Lung microvascular endothelial cell (primary cell): ENCODE results near the gene SPRYD3. TPM values are rescaled to one million over a fixed set of nuclear protein-coding genes. Genes with fewer than 3 reads are reported as not detected.
"Not testable (repeated sequence)": the region's sequence is repeated elsewhere in the genome, so short reads cannot be mapped to it uniquely, and the experiment has no call there.

Experiments
- DNase-seq, 2 donors: peaks; one replicate each; pipeline versions ENCODE4 v3.0.0 to v3.0.0-alpha.2; 2010; ENCODE audit warnings: low read depth in 2 of 2
- total RNA-seq: library from RNA; depleted of rRNA; stranded (reverse); fragments of >200 nt; gene quantifications from 2 replicates; pipeline ENCODE4 v1.2.1, GENCODE V29; 2014

Gene SPRYD3, protein sequence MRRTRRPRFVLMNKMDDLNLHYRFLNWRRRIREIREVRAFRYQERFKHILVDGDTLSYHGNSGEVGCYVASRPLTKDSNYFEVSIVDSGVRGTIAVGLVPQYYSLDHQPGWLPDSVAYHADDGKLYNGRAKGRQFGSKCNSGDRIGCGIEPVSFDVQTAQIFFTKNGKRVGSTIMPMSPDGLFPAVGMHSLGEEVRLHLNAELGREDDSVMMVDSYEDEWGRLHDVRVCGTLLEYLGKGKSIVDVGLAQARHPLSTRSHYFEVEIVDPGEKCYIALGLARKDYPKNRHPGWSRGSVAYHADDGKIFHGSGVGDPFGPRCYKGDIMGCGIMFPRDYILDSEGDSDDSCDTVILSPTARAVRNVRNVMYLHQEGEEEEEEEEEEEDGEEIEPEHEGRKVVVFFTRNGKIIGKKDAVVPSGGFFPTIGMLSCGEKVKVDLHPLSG
- 8.9 and 12.9 TPM in 2 replicates for total RNA-seq

DNA sequence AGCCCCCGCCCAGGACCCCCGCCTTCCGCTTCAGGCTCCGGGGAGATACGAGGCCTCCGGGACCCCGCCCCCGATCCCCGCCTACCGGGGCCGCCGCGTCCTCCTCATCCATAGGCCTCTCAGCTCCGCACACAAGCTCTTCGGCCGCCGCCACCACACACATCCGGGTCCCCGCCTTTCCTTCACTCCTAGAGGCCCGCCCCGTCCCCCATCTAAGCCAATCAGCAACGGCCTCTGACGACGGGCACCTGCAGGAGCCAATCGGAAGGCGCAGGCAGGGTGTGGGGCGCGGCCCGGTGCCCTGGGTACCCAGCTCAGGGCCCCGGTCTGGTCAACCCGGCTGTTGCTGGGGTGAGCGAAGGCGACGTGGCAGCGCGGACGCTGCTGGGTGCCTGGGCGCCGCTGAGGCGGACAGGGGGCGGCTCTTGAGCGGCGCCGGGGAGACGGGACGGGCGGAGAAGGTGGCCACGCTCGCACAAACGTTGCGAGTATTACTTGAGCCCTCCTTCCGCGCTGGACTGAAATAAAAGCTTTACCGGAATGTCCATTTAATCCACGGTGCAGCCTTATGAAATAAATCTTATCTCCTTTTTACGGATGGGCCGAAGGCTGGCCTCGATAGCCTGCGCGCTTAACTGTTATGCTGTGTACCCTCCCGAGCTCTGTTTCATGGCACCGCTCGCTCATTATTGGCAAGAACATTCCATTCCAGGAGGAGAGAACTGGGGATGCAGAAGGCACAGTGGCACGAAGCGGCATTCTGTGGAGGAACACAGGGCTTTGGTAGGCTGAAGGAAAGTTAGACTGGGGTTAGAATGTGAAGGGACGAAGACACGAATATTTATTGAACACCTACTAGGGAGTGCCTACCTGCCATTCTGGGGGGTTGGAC lies at the start of gene SPRYD3:
SPRYD3 (minus strand) TSS at position 165 of the 892 bp plus-strand sequence; CDS start at position 108, 57 bp downstream.
- peak; percentile 95 to 98 for DNase-seq

DNA sequence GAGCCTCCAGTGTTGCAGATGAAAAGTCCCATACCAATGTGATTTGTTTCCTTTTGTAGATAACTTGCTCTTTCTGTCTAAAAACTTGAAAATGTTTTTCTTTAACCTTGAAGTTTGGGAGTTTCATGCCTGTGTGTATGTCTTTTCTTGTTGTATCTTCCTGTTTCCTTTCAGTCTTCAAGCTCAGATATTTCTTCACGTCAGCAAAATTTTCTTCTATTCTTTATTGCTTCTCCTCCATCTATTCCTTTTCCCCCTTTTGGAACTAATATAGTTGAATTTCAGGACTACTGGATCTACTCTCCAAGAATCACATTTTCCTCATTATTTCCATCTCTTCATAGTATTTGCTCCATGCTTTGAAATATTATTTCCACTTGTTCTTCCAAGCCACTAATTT lies 48.0 kb upstream of the SPRYD3 start:
- no peak for DNase-seq

DNA sequence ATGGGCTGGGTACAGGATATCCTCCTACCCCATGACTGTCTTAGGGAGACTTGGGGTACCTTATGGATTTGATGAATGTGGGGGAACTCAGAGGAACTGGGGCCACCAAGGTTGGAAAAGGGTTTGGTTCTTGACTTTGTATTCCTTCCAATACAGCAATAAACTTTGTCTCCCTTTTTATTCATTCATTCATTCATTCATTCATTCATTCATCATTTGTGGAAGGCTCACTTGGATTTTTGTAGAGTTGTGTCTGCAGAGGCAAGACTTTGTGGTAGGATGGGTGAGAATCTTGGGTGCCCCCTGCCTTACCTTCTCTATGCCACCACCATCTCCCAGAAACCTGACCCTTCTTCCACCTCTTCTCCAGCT lies 45.1 kb upstream of the SPRYD3 start:
- no peak for DNase-seq

DNA sequence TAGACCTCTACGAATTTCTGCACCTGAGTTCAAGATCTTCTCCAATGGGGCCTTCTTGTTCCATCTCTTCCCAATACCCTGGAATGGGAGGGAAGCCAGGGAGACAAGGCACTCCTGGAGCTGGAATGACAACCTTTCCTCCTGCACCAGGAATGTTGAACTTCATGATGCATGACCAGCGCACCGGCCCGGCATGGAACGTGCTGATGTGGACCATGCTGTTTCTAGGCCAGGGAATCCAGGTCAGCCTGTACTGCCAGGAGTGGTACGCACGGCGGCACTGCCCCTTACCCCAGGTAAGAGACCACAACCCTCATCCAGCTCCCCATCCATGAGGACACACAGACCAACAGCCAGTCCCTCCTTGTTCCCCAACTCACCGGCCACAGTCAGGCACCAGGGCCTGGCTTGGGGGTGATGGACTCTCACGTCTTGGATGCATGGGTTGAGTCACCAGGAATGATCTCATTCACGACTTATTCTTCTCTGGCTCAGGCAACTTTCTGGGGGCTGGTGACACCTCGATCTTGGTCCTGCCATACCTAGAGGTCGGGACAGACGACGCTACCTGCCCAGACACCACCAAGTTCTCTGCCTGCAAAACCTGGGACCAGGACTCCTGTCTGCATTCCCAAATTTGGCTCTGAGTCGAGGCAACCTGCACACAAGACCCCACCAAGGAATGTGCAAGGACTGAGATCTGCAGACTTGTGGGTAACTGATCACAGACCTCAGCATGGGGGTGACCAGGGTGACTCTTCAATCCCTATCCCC lies 44.6 kb upstream of the SPRYD3 start:
- peak in 1 of 2 donors; percentile 21 for DNase-seq

DNA sequence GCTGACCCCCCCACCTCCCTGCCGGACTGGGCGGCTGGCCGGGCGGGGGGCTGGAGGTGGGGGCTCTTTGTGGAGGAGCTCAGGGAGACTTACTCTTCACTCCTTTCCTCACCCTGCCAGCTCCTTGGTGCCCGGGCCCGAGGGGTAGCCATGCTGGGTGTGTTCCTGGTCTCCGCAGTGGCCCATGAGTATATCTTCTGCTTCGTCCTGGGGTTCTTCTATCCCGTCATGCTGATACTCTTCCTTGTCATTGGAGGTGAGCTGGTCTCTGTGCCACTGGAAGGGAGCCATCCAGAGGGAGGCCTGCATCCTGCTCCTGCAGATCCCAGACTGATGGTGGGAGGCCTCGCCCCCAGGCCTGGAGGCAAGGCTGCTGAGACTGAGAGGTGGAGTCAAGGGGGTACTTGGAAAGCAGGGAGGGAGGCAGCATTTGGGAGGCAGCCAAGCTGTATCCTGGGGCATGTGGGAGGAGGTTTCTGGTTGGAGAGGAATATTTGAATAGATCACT lies 43.8 kb upstream of the SPRYD3 start:
- no peak for DNase-seq

DNA sequence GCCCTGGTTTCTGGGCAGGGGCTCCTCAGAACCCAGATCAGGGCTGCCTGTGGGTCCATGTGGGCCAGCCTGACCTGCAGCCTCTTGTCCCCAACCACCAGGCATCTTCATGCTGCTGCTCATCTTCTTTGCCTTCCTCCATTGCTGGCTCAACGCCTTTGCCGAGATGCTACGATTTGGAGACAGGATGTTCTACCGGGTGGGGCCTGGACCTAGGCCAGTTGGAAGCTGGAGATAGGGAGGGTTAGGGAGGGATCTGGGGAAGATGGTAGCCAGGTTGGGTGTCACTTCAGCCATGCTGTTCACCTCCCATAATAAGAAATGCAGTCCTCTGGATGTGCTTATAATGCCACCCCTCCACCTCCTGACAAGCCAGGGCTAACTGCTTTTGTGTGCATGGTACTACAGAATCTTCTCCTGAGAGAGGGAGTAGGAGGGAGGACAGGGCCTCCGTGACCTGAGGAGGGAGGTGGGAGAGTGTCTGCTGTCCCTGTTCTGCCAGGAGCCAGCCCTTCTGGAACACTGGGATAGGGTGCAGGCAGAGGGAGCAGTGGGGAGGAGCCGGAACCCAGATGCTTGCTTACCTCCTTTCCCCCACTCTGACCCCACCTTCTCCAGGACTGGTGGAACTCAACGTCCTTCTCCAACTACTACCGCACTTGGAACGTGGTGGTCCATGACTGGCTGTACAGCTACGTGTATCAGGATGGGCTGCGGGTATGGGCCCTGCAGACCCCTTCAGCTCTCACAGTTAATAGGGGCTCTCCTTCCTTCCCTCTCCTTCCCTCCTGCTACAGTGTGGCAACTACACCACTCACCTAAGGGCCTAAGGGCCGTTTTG lies 41.7 kb upstream of the SPRYD3 start:
- no peak for DNase-seq

DNA sequence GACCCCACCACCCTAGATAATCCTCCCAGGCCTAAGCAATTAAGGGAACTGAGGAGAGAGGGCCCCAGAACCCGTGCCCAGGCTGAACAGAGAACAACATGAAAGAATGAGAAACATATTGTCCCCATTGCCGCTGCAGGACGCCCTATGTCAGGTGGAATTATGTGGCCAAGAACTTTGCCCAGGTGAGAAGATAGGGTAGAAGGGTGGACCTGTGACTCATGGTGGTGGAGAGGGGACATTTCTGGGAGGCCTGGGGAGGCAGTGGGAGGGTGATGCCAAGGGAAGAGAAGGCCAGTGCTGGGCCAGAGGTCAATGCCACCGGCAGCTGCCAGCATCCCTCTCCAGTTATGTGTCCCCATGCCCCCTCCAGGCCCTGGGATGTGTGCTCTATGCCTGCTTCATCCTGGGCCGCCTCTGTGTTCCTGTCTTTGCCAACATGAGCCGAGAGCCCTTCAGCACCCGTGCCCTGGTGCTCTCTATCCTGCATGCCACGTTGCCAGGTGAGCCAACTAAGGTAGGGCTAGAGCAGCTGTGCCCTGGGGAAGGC lies 39.6 kb upstream of the SPRYD3 start:
- DNase-seq, result no peak

DNA sequence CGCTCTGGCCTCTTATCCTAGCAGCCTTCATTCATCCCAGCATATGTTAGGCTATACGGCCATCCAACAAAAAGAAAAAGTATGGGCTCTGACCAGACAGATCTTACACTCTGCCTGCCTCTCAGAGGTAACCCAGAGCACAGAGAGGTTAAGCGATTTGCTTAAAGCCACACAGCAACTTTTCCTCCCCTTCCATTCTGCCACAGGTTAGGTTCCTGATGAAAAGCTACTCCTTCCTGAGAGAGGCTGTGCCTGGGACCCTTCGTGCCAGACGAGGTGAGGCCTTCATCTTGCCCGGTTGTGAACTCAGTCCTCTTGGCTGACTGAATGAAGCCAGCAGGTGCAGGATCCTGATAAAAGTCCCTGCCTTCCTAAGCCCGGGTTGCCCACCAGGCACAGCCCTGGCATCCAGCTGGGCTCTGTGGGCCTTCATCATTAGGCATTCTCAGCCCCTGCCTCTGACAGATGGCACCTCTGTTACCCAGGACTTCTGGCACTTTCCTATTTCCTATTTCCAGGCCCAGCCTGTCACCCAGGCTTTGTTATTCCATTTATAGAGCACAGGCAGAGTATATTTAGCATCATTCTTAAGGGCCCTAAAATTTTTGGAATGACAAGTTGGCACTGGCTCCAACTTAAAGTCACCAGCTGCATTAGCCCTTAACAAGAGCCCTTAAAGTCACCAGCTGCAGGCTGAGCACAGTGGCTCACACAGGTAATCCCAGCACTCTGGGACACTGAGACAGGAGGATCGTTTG lies 36.9 kb upstream of the SPRYD3 start:
- no peak for DNase-seq

DNA sequence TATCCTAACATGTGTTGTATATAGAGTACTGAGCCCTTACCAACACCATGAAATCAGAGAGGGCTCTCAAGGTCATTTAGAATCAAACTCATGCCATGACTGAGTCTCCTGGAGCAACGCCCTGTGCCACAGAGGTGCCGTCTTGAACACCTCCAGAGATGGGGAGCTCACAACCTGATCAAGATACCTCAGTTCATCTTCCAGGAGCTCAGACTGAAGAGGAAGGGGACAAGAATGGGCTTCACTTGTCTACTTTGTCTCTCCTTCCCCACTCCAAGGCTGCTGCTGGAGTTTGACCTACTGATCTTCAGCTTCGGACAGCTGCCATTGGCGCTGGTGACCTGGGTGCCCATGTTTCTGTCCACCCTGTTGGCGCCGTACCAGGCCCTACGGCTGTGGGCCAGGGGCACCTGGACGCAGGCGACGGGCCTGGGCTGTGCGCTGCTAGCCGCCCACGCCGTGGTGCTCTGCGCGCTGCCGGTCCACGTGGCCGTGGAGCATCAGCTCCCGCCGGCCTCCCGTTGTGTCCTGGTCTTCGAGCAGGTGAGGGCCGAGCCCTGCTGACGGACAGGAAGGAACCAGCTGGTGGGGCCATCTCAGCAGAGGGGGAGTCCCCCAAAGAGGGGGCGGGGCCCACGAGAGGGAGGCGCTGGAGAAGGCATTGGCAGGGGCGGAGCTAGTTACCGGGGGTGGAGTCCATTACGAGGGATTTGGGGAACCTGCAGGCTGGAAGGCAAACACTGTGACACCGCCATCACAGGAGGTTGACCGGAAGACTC lies 36.1 kb upstream of the SPRYD3 start:
- no peak for DNase-seq

DNA sequence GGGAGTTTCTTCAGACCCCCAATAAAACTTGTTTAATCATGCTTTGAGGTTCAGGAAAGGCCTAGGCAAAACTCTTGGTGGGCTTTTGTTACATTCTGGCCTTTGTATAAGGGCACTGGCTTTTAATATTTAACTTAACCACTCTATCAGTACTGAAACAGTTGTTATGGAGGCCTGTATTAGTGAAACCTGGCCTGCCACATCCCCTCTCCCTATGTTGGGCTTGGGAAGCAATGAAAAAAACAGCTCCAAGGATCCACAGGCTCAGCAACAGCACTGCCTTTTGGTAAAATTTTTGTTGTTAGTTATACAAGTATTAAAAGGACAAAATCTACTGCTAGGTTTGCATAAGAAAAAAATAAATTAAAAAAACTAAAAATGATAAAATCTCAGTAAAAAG lies 34.8 kb upstream of the SPRYD3 start:
- no peak for DNase-seq

DNA sequence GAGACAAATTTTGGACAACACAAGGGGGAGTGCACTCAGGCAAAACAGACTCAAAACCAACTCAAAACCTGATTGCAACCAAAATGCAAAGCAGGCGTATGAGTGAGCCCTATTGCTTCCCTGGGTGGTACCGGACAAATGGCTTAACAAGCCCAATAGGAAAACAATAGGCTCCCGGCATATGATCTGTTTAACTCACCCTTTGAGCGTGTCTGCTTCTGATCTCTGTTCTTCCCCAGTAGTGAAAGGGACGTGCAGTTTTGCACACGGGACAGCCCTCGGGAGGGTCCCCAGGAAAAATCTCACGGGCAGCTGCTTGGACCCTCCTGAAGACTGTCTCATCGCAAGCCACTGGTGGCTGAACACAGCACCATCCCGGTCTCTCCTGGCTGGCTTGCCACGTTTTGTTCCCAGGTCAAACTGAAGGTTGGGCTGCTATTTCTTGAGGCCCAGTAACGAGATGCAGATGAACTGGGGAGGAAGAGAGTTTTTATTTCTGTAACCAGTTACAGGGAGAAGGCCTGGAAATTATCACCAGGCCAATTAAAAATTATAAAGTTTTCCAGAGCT lies 34.0 kb upstream of the SPRYD3 start:
- DNase-seq, result no peak

DNA sequence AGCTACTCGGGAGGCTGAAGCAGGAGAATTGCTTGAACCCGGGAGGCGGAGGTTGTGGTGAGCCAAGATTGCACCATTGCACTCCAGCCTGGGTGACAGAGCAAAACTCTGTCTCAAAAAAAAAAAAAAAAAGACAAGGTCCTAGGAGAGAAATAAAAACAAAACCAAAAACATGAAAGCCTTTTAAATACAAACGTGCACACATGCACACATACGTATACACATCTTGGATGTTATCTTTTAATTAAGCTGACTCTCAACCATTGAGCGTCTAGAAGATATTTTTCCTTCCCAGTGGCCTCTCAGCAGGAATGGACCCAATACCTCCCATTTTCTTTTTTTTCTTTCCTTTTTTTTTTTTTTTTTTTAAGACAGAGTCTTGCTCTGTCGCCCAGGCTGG lies 33.2 kb upstream of the SPRYD3 start:
- not testable (repeated sequence) for DNase-seq

DNA sequence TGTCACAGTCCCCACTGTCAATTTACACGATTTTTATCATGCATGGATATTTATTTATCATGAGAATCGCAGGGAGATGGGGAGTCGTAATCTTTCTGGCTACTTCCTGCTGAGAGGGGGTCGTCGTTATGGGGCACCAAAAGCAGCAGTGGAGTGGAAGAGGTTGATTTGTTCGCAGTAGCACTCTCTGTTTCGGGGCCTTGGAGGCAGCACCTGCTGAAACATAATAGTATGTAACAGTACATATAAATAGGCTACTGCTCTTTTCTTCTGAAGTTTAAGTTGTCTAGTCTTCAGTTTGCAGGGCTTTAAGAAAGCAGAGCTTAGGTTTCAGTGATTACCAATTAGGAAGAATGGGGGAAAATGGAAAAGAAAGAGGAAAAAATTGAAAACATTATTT lies 27.9 kb upstream of the SPRYD3 start:
- DNase-seq, result no peak

DNA sequence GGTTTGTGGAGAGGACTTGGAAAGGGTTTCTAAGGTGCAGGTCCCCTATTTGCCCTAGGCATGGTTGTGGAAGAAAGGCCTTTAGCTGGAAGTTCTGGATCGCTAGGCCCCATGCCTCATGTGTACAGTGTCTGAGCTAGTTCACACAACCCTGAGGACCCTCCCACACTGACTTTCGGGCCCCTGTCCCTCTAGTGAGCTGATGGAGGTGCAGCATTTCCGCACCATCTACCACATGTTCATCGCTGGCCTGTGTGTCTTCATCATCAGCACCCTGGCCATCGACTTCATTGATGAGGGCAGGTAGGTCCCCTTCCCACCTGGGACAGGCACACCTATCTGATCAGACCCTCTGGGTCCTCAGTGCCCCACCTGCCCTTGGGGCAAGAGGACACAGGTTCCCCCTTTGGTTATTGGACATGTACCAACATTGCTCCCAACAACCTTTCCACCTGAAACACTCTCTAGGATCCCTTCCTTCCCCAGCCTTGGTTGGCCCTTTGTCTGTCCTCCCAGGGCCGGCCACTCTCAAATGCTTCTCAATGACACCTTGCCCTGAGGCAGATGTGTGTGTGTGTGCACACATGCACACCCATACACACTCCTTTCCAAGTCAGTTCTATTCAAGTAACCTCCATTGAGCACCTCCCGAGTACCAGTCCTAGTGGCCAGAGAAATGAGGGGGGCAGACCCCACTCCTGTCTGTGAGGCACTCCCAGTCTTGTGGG lies 26.7 kb upstream of the SPRYD3 start:
- DNase-seq, result no peak

DNA sequence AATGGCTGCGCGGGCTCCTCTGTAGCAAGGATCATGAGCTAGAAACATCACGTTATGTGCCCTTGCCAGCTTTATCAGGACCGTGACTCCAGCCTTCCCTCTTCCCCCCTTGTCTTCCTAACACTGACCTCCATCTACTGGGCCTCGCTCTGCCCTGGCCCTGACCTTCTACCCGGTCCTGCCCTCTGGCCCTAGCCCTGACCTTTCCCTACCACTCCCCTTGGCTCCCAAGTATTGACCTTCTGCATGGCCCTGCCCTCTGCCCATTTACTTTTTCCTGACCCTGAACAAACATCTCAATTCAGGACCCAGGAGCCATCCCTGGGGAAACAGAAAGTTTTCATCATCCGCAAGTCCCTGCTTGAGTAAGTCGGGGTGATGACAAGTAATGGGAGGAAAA lies 26.1 kb upstream of the SPRYD3 start:
- DNase-seq, result no peak

DNA sequence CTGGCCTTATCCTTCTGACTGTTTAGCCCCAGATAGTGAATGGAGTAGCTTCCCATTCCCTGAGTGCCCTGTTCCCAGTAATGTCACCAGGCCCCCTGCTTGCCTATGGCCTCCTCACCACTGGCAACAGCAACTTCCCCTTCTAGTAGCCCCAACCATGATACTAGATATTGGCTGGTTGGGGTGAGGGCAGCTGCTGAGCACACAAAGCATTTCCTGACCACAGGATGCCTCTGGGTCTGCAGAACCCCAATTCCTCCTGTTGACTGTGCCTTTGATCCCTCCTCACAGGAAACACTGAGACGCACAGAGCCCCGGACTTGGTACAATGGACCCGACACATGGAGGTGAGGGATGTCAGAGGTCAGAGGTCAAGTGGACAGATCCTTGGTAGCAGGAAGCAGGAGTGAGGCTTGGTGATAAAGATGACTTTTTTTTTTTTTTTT lies 24.7 kb upstream of the SPRYD3 start:
- DNase-seq, result peak in 1 of 2 donors; percentile 17
